Vagina (tissue), 2 donors: ENCODE measurements around the gene C19orf67. TPM values are rescaled to one million over a fixed set of nuclear protein-coding genes. Genes with fewer than 3 reads are reported as not detected.

ENCODE experiments used
- DNase-seq, 2 donors: peaks; one replicate each; pipeline ENCODE4 v3.0.0-alpha.2; 2017; ENCODE audit errors: extremely low spot score in 2 of 2
- H3K27ac ChIP-seq: fragments of 200-600 bp; sonication (generic); one replicate; pipeline ENCODE4 v1.5.1; 2019
- H3K27me3 ChIP-seq: fragments of 200-600 bp; sonication (generic); one replicate; pipeline ENCODE4 v1.5.1; 2019
- H3K36me3 ChIP-seq, 2 donors: fragments of 200-600 bp; sonication (generic); one replicate each; pipeline ENCODE4 v1.5.1; 2017 to 2019
- H3K4me1 ChIP-seq: fragments of 200-600 bp; sonication (generic); one replicate; pipeline ENCODE4 v1.5.1; 2019
- H3K4me3 ChIP-seq, 2 donors: fragments of 200-600 bp; sonication (generic); 1 replicate in 1 of 2; 2 replicates in 1 of 2; pipeline ENCODE4 v1.5.1; 2016 to 2019
- H3K9me3 ChIP-seq: fragments of 200-600 bp; sonication (generic); one replicate; pipeline ENCODE4 v1.5.1; 2019
- POLR2A ChIP-seq, 2 donors: fragments of 450-650 bp; IDR thresholded peaks; one replicate each; pipeline ENCODE4 v1.6.1; 2017; ENCODE audit warnings: antibody characterized with exemption in 2 of 2, mild to moderate bottlenecking in 2 of 2, moderate library complexity in 2 of 2
- POLR2AphosphoS5 ChIP-seq, 2 donors: sonication (generic); formaldehyde crosslinking; IDR thresholded peaks; one replicate each; pipeline ENCODE4 v1.9.0; 2017; ENCODE audit warnings: antibody characterized with exemption in 2 of 2, mild to moderate bottlenecking in 2 of 2, low read depth in 1 of 2; ENCODE audit not compliant: insufficient read depth in 1 of 2
- intact Hi-C: fragments of 100-400 bp; cut with DNase I; formaldehyde crosslinking; loops from one replicate; pipeline ENCODE4 v1.15.1; 2023
- total RNA-seq: library from RNA; depleted of rRNA; stranded (reverse); fragments of >200 nt; gene quantifications from one replicate; pipeline ENCODE4 v1.2.3, GENCODE V29; 2016
- TF ChIP-seq, protein P1 (sequence below), 3 experiments: fragments of 450-650 bp in 2 of 3; fragments of 200-600 bp in 1 of 3; sonication (generic) in 1 of 3; IDR thresholded peaks; one replicate each; pipeline ENCODE4 v1.5.1; 2017 to 2019; ENCODE audit warnings: antibody characterized with exemption in 3 of 3, mild to moderate bottlenecking in 2 of 3, moderate library complexity in 2 of 3

Gene C19orf67
- total RNA-seq, 1 donor from 2014 or later = not detected

DNA sequence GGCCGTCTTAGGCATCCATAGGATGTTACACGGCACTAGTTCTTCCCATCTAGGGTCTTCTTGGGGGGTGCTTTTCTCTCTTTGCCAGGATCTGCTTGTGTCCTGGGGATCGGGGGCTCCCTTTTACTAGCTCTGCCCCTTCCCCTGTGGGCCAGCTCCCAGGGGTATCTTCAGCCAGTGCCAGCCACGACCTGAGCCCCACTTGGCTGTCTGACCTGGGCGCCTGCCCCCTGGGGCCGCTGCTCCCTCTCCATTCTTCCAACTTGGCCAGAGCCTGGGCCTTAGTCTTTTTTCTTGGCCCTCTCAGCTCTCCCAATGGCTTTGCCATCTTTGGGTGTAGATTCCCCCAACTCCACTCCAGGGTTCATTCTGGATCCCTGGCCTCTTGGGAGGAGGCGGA lies 28.9 kb upstream of the C19orf67 start:
- peak overlapping the region; percentile 85 for H3K27ac ChIP-seq
- H3K4me3 ChIP-seq = no peak overlapping the region
- H3K27me3 ChIP-seq = no peaks in the 10 kb centered on the region
- TF ChIP-seq, protein P1, sequence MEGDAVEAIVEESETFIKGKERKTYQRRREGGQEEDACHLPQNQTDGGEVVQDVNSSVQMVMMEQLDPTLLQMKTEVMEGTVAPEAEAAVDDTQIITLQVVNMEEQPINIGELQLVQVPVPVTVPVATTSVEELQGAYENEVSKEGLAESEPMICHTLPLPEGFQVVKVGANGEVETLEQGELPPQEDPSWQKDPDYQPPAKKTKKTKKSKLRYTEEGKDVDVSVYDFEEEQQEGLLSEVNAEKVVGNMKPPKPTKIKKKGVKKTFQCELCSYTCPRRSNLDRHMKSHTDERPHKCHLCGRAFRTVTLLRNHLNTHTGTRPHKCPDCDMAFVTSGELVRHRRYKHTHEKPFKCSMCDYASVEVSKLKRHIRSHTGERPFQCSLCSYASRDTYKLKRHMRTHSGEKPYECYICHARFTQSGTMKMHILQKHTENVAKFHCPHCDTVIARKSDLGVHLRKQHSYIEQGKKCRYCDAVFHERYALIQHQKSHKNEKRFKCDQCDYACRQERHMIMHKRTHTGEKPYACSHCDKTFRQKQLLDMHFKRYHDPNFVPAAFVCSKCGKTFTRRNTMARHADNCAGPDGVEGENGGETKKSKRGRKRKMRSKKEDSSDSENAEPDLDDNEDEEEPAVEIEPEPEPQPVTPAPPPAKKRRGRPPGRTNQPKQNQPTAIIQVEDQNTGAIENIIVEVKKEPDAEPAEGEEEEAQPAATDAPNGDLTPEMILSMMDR (IDR thresholded peaks at IDR 0.05) = no peak
- TF ChIP-seq POLR2AphosphoS5 (IDR thresholded peaks at IDR 0.05; ENCODE audit: insufficient read depth in 1 of 2, low read depth in 1 of 2) (no peak), POLR2A (IDR thresholded peaks at IDR 0.05) (no peak)
- peaks cover 0 to under 1% of the 10 kb centered on the region in 2 donors for H3K36me3 ChIP-seq
- H3K4me1 ChIP-seq = peaks cover 79% of the 10 kb centered on the region
- no peaks in the 10 kb centered on the region for H3K9me3 ChIP-seq
- DNase-seq = no peak
- intact Hi-C loops = no loop called here

DNA sequence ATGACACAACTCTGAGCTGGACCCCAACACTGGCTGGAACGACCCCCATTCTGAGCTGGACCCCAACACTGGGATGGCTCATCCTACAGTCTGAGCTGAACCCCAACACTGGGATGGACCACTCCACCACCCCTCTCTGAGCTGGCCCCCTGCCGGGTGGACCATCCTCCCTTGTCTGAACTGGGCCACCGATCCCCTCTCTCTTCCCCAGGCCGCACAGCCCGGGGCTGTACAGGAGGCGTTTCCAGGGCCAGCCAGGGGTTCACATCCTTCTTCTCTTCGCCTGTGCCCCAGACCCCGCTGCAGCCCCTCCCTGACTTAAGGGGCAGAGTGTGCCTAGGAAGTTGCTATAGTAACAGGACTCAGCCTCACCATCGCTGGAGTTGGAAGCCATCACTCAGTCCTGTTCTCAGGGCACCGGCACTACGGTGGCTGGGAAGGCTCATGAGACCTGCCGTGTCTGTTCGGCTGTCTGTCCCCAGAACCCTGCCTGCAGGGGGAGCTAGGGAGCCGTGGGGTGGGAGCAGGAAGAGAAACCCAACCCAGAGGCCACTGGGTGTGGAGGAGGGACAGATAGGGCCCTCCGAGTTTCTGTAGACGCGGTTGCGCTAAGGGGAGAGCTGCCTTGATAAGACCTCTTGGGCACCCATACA lies 28.3 kb upstream of the C19orf67 start:
- peaks cover 73% of the 10 kb centered on the region for H3K4me1 ChIP-seq
- intact Hi-C loops = no loop called here
- no peak overlapping the region for H3K4me3 ChIP-seq
- H3K36me3 ChIP-seq = peaks cover 0 to 6% of the 10 kb centered on the region in 2 donors
- peak overlapping the region; percentile 85 for H3K27ac ChIP-seq
- no peaks in the 10 kb centered on the region for H3K27me3 ChIP-seq
- DNase-seq = no peak
- H3K9me3 ChIP-seq = no peaks in the 10 kb centered on the region
- TF ChIP-seq POLR2AphosphoS5 (IDR thresholded peaks at IDR 0.05; ENCODE audit: insufficient read depth in 1 of 2, low read depth in 1 of 2) (no peak), POLR2A (IDR thresholded peaks at IDR 0.05) (no peak)
- TF ChIP-seq, protein P1 (IDR thresholded peaks at IDR 0.05) = no peak

DNA sequence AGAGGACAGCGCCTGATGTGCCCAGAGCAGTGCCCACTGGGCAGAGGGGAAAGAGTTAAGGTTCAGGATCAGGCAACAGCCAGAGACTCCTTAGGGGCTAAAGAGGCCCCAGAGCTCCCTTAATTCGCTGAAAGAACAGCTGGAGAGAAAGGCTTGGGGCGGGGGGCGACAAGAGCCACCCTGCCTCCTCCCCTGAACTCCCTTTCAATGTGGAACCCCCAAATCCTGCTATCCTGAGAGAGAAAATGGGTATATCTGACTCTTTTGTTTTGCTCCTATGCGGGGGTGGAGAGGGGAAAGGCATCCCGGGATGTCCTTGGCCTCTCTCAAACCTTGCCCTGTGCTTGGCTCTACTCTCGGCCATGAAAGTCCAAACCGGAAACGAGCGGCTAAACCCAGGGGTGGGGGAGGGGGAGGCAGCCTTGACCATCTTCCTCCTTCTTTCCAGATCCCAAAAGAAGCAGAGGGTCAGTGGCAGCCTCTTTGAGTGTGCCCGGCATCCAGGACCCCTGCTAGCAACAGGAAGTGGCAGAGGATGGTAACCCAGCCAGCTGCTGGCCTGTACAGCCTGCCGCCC lies 27.3 kb upstream of the C19orf67 start:
- Histone ChIP-seq H3K4me1 (peaks cover 69% of the 10 kb centered on the region), H3K27ac (peak overlapping the region; percentile 85), H3K27me3 (no peaks in the 10 kb centered on the region), H3K36me3 (peaks cover 0 to 6% of the 10 kb centered on the region in 2 donors), H3K4me3 (peak overlapping the region; percentile 17 to 32), H3K9me3 (no peaks in the 10 kb centered on the region)
- TF ChIP-seq POLR2A (IDR thresholded peaks at IDR 0.05) = no peak
- TF ChIP-seq, protein P1 (IDR thresholded peaks at IDR 0.05) = no peak
- TF ChIP-seq POLR2AphosphoS5 (IDR thresholded peaks at IDR 0.05; ENCODE audit: insufficient read depth in 1 of 2, low read depth in 1 of 2) = no peak
- DNase-seq = no peak
- intact Hi-C loops = no loop called here

DNA sequence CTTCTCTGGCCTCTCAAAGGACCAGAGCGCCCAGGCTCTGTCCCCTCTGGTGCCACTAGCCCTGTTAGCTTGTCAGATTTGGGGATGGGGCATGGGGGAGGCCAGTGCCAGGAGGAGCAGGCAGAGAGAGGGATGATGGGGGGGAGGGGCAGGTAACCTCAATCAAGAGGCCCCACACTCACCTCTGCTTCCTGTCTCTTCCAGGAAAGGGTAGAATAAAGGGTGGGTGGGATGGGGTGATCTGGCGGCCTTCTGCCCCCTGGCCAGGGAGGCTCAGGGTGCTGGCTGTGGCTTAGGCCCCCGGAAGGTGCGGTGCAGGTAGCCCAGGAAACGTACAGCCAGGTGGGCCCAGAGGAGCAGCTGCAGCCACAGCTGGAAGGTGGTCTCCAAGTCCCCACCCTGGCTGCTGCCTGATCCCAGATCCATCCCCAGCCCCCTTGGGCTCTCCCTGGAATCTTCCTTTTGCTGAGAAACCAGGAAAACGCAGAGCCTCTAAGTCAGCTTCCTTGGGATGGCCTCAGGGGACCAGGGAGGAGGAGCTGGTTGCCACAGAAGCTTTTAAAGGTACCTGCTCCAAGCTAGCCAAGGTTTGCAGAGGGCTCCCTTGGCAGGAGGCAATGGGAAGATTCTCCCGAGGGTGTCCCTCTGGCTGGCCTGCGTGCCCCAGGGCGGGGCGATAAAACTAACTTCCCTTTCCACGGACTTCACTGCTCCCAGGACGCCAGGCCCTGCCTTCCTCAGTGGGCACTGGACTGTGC lies 26.6 kb upstream of the C19orf67 start:
- TF ChIP-seq, protein P1 (IDR thresholded peaks at IDR 0.05) = no peak
- no peak for TF ChIP-seq POLR2A (IDR thresholded peaks at IDR 0.05)
- TF ChIP-seq POLR2AphosphoS5 (IDR thresholded peaks at IDR 0.05; ENCODE audit: insufficient read depth in 1 of 2, low read depth in 1 of 2) = no peak
- Histone ChIP-seq H3K4me3 (peak overlapping the region; percentile 17 to 32), H3K36me3 (peaks cover 0 to 6% of the 10 kb centered on the region in 2 donors), H3K9me3 (no peaks in the 10 kb centered on the region), H3K4me1 (peaks cover 75% of the 10 kb centered on the region), H3K27me3 (no peaks in the 10 kb centered on the region), H3K27ac (peak overlapping the region; percentile 85)
- DNase-seq = no peak
- intact Hi-C loops = no loop called here
